Skeletal muscle satellite cell (primary cell): ENCODE measurements around the gene CILP2.

Experiments
- H3K27me3 ChIP-seq: 2 replicates; pipeline ENCODE4 v1.7.0; 2013; ENCODE audit warnings: low read length; ENCODE audit not compliant: control insufficient read depth, insufficient read depth
- H3K36me3 ChIP-seq: 2 replicates; pipeline ENCODE4 v1.7.0; 2013; ENCODE audit warnings: mild to moderate bottlenecking, control low read depth, low read length; ENCODE audit not compliant: insufficient read depth
- H3K4me1 ChIP-seq: 2 replicates; pipeline ENCODE4 v1.7.0; 2013; ENCODE audit warnings: low read length; ENCODE audit not compliant: control insufficient read depth, insufficient read depth
- H3K4me2 ChIP-seq: 2 replicates; pipeline ENCODE4 v1.7.0; 2013; ENCODE audit warnings: mild to moderate bottlenecking, low read length
- H3K4me3 ChIP-seq: 2 replicates; pipeline ENCODE4 v1.7.0; 2013; ENCODE audit warnings: low read length
- H3K9ac ChIP-seq: 2 replicates; pipeline ENCODE4 v1.7.0; 2013; ENCODE audit warnings: mild to moderate bottlenecking, low read depth, low read length, moderate library complexity
- H3K9me3 ChIP-seq: replicated peaks from 2 replicates; pipeline ENCODE4 v1.7.0; 2013; ENCODE audit warnings: mild to moderate bottlenecking, control low read depth, low read length

CILP2 gene

GRCh38 chr19:19526581-19527370, 11.3 kb upstream of the CILP2 start:
- Histone ChIP-seq H3K4me1 (peaks cover 10% of the 10 kb centered on the region), H3K9ac (no peak overlapping the region), H3K36me3 (peaks cover 30% of the 10 kb centered on the region), H3K27me3 (no peaks in the 10 kb centered on the region), H3K4me2 (no peak overlapping the region), H3K9me3 (no peaks in the 10 kb centered on the region), H3K4me3 (no peak overlapping the region)

DNA sequence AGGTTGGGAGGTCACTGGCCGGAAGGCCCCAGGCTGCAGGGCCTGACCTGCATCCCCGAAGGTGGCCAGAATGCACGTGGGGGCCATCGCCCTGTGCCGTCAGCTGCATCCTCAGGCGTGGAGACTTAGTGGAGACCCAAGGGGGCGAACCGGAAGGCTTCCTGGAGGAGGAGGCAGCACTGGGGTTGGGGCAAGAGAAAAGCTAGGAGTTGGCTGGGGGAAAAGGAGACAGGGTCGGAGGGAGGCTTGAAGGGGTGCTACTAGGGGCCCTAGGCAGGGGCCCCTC, 10.8 kb upstream of the CILP2 start:
- no peak overlapping the region for H3K4me3 ChIP-seq
- H3K4me2 ChIP-seq = no peak overlapping the region
- H3K9ac ChIP-seq = no peak overlapping the region
- H3K9me3 ChIP-seq = no peaks in the 10 kb centered on the region
- H3K4me1 ChIP-seq = peaks cover 12% of the 10 kb centered on the region
- H3K36me3 ChIP-seq = peaks cover 30% of the 10 kb centered on the region
- H3K27me3 ChIP-seq = no peaks in the 10 kb centered on the region

DNA sequence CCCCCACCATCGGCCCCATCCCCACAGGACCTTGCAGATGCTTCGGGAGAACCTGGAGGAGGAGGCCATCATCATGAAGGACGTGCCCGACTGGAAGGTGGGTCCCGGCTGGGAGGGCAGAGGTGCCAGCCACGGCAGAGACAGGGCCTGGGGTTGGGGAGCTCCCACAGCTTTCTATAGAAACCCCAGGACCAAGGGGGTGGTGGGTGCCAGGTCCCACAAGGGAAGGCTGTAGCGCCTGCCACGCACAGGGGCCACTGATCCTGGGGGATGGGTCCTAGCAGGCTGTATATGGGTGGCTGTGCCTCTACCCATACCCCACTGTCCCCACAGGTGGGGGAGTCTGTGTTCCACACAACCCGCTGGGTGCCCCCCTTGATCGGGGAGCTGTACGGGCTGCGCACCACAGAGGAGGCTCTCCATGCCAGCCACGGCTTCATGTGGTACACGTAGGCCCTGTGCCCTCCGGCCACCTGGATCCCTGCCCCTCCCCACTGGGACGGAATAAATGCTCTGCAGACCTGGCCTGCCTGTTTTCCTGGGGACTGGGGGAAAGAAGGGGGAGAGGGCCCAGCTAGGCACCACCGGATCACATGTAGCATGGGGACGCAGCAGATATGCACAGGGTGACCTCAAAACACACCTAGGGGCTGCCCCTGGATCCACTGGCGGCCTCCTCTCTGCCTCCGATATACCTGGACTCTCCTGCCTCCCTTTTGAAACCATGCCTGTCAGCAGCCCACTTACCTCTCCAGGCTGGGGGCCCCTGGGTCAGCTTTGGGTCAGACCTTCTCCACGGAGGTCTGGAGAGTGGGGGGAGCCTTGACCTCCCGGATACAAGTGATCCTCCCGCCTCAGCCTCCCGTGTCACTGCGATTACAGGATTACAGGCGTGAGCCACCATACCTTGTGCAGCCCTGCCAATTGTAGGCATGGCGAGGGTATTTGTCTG, 10.1 kb upstream of the CILP2 start:
- Histone ChIP-seq H3K9me3 (no peaks in the 10 kb centered on the region), H3K4me3 (no peak overlapping the region), H3K4me1 (peaks cover 12% of the 10 kb centered on the region), H3K27me3 (no peaks in the 10 kb centered on the region), H3K9ac (no peak overlapping the region), H3K4me2 (no peak overlapping the region), H3K36me3 (peaks cover 30% of the 10 kb centered on the region)

GRCh38 chr19:19528721-19529490, 9.2 kb upstream of the CILP2 start, which contains the start of gene YJEFN3:
Gene YJEFN3, plus strand, starts transcription at chr19:19528911. Its CDS starts 22 bp downstream, at chr19:19528933.
- H3K4me3 ChIP-seq = no peak within 1 kb of the TSS
- no peak within 1 kb of the TSS for H3K4me2 ChIP-seq
- H3K4me1 ChIP-seq = peaks cover 12% of the 10 kb centered on the region

DNA sequence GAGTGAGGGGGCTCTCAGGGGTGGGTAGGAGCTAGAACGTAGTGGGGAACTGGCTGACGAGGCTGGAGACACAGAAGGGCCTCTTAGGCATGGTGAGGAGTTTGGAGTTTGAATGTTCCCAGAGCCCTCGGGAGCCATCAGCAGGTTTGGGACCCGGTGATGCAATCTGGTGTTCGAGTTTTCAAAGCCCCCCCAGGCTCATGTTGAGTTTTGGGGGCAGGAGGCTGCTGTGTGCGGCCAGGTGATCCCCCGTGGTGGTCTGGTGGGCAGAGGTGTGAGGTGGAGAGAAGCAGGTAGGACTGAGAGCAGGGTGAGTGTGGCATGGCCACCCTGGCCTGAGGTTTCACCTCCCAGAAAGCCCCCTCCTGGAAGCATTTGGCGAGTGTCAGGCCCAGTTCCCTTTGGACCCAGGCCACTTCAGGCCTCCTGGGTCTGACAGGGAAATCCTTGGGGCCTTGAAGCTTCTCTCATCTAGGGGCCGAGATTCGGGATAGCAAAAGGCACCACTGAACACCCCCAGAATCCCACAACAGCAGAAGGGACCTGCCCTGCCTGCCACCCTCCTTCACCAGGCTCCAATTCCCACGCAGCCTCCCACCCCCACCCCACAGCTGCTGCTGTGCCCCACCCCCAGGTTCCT, 8.2 kb upstream of the CILP2 start:
- Histone ChIP-seq H3K27me3 (no peaks in the 10 kb centered on the region), H3K4me1 (peaks cover 12% of the 10 kb centered on the region), H3K4me3 (no peak overlapping the region), H3K9me3 (no peaks in the 10 kb centered on the region), H3K9ac (no peak overlapping the region), H3K36me3 (peaks cover 28% of the 10 kb centered on the region), H3K4me2 (no peak overlapping the region)

More at GRCh38 chr19:19528721-19529490, 9.2 kb upstream of the CILP2 start, which contains the start of gene YJEFN3:
- Histone ChIP-seq H3K9ac (no peak within 1 kb of the TSS), H3K9me3 (no peaks in the 10 kb centered on the region), H3K27me3 (no peaks in the 10 kb centered on the region), H3K36me3 (peaks cover 30% of the 10 kb centered on the region)

- Histone ChIP-seq H3K4me1 (peaks cover 12% of the 10 kb centered on the region), H3K36me3 (peaks cover 26% of the 10 kb centered on the region), H3K4me2 (no peak overlapping the region), H3K4me3 (no peak overlapping the region), H3K9ac (no peak overlapping the region), H3K9me3 (no peaks in the 10 kb centered on the region), H3K27me3 (no peaks in the 10 kb centered on the region)
These were observed 7.7 kb upstream of the CILP2 start for GRCh38 chr19:19530423-19530804.

GRCh38 chr19:19530889-19531288, 7.2 kb upstream of the CILP2 start:
- Histone ChIP-seq H3K4me1 (peaks cover 12% of the 10 kb centered on the region), H3K36me3 (peaks cover 26% of the 10 kb centered on the region), H3K9ac (no peak overlapping the region), H3K27me3 (no peaks in the 10 kb centered on the region), H3K4me2 (no peak overlapping the region), H3K4me3 (no peak overlapping the region), H3K9me3 (no peaks in the 10 kb centered on the region)

DNA sequence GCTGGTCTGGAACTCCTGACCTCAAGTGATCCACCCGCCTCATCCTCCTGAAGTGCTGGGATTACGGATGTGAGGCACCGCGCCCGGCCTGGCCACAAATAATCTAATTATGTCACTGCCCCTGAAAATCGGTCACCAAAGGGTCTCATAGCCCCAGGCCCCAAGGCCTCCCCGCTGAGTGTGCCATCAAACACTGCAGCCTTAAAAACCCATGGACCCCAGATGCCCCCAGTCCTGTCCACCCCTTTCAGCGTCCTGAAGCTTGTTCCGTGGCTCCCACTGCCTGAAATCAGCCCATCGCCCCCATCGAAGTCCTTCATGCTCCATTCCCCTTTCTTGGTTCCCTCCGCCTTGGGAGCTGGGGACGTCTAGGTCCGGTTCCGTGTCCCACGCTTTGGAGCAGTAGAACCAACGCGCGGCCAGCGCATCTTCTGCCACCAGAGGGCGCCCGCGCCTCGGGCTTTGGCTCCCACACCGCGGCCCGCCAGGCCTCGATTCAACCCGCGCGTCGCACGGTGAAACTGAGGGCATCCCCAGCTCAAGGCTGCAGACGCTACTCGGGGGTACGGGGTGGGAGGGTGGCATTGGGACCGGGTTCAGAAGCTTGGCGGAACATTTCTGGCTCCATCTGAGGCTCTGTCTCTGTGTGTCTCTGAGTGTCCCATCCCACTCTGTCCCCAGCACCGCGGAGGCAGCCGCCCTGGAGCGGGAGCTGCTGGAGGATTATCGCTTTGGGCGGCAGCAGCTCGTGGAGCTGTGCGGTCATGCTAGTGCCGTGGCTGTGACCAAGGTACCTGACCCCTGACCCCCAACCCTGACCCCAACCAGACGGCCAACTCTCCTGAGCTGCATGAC, 5.9 kb upstream of the CILP2 start:
- H3K9ac ChIP-seq = no peak overlapping the region
- H3K4me2 ChIP-seq = peak overlapping the region; percentile 42
- H3K4me3 ChIP-seq = no peak overlapping the region
- H3K4me1 ChIP-seq = peaks cover 12% of the 10 kb centered on the region
- H3K27me3 ChIP-seq = no peaks in the 10 kb centered on the region
- H3K9me3 ChIP-seq = no peaks in the 10 kb centered on the region
- peaks cover 16% of the 10 kb centered on the region for H3K36me3 ChIP-seq

DNA sequence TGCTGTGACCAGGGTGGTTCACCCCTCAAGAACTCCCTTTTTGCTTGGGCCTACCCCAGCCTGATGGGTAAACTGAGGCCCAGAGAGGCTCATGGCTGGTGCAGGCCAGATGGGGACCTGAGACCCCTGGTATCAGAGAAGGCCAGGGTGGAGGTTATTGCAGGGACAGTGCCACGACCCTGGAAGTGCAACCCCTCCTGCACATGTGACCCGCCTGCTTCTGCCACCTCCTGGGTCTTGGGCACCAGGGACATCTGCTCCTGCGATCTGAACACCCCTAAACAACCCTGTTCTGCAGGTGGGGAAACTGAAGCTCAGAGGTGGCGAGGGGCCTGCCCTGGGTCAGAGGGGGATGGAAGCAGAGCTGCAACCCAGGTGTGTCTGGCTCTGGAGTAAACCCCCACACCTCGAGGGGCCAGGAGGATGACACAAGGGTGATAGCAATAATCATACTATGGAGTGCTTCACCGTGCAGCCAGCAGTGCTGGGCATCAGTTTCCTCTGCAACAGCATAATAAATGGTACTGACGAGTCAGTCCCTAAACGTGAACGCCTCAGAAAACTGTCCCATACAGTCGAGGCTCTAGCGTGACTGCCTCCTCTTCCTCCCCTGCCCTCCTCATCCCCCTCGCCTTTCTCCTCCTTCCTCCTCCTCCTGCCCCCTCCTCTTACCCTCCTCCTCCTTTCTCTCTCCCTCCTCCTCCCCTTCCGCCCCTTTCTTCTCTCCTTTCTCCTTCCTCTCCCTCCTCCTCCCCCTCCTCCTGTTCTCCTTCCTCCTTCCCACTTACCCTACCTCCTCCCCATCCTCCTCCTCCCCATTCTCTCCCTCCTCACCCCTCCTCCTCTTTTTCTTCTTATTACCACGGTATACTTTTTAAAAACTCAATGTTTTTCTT, 5.0 kb upstream of the CILP2 start:
- H3K4me1 ChIP-seq = peaks cover 18% of the 10 kb centered on the region
- no peak overlapping the region for H3K4me3 ChIP-seq
- no peak overlapping the region for H3K9ac ChIP-seq
- H3K36me3 ChIP-seq = peaks cover 8% of the 10 kb centered on the region
- H3K4me2 ChIP-seq = no peak overlapping the region
- peaks cover 7% of the 10 kb centered on the region for H3K27me3 ChIP-seq
- no peaks in the 10 kb centered on the region for H3K9me3 ChIP-seq

GRCh38 chr19:19533841-19534240, 4.2 kb upstream of the CILP2 start:
- no peaks in the 10 kb centered on the region for H3K9me3 ChIP-seq
- H3K4me1 ChIP-seq = peaks cover 26% of the 10 kb centered on the region
- H3K4me2 ChIP-seq = no peak overlapping the region
- H3K27me3 ChIP-seq = peaks cover 14% of the 10 kb centered on the region
- H3K9ac ChIP-seq = no peak overlapping the region
- H3K4me3 ChIP-seq = no peak overlapping the region
- H3K36me3 ChIP-seq = peaks cover 2% of the 10 kb centered on the region
